A549 (cell line): ENCODE results near the gene NLRX1.

Source experiments
- CTCF ChIP-seq: fragments of >200 bp; sonication (Bioruptor Twin); formaldehyde crosslinking; IDR thresholded peaks from 3 replicates; pipeline ENCODE4 v1.5.1; 2016
- EP300 ChIP-seq, 2 experiments: fragments of >200 bp; sonication (Bioruptor Twin); formaldehyde crosslinking; IDR thresholded peaks; 2 replicates in 1 of 2; 3 replicates in 1 of 2; pipeline ENCODE4 v1.6.1; 2016 to 2017
- HOXA7 ChIP-seq: fragments of 250-450 bp; sonication (Bioruptor Pico); IDR thresholded peaks from 2 replicates; pipeline ENCODE4 v1.5.0; 2020; ENCODE audit warnings: mild to moderate bottlenecking, moderate library complexity
- POLR2A ChIP-seq: IDR thresholded peaks from 2 replicates; pipeline ENCODE4 v1.6.1; 2012; ENCODE audit warnings: mild to moderate bottlenecking, low read length
- REST ChIP-seq: fragments of 200-600 bp; sonication (generic); IDR thresholded peaks from 2 replicates; pipeline ENCODE4 v1.6.1; 2016; ENCODE audit warnings: antibody characterized with exemption, mild to moderate bottlenecking, moderate library complexity

- TF ChIP-seq EP300 (IDR thresholded peaks at IDR 0.05) (no peak), CTCF (no peak), REST (no peak), POLR2A (no peak), HOXA7 (CRISPR knock-in tag) (no peak)
These were observed 35.5 kb downstream of the NLRX1 start for GRCh38 chr11:119204066-119204465.
